ENCODE results near the gene PRRC1.

DNA sequence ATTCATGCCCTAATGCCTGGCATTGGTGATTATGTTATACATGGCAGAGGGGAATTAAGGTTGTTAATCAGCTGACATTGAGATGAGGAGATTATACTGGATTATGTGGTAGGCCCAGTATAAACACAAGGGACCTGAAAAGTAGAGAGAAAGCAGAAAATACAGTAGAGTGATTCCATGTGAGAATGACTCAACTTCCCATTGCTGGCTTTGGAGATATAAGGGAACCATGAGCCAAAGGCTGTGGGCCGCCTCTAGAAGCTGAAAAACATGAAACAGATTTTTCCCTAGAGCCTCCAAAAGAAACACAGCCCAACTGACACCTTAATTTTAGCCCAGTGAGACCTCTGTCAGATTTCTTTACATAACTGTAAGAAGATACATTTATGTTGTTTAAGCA lies 66.4 kb downstream of the PRRC1 start:
- TF ChIP-seq GATA2 (IDR thresholded peaks at IDR 0.05; ENCODE audit: low read depth, low read length) (peak; percentile 25; the same call in 1 of the 2 replicates), GATA3 (IDR thresholded peaks at IDR 0.05; ENCODE audit: low read depth, low read length) (no peak)

All from SH-SY5Y (cell line).